Natural killer cell treated with Interleukin-12 subunit alpha and Interleukin-12 subunit beta and Interleukin-15 and Interleukin-18, amount 100 ng/mL, for 72 hours (primary cell): ENCODE data around the gene FAM13A. TPM values are rescaled to one million over a fixed set of nuclear protein-coding genes. Genes with fewer than 3 reads are reported as not detected.
A peak's percentile ranks its signal among the peaks of the same experiment; 100 is the strongest.

Experiments
- ATAC-seq, 2 donors: fragments of 150-1000 bp; cut with Tn5 transposase in 1 of 2; sonication (Bioruptor Pico), chemical (Tn5 transposase) in 1 of 2; 2 replicates each; pipeline ENCODE4 v1.10.0; 2021
- DNase-seq: peaks from one replicate; pipeline ENCODE4 v3.0.0; 2022; ENCODE audit warnings: low spot score
- H3K27ac Mint-ChIP-seq, 2 donors: 1 replicate in 1 of 2; 2 replicates in 1 of 2; pipeline ENCODE4 v1.8.0; 2022; ENCODE audit warnings: mixed read lengths in 2 of 2, mild to moderate bottlenecking in 1 of 2, moderate library complexity in 1 of 2
- H3K27me3 Mint-ChIP-seq, 2 donors: 1 replicate in 1 of 2; 2 replicates in 1 of 2; pipeline ENCODE4 v1.8.0; 2022; ENCODE audit warnings: mixed read lengths in 2 of 2
- H3K36me3 Mint-ChIP-seq: one replicate; pipeline ENCODE4 v1.8.0; 2022; ENCODE audit warnings: mixed read lengths
- H3K4me1 Mint-ChIP-seq, 2 donors: 1 replicate in 1 of 2; 2 replicates in 1 of 2; pipeline ENCODE4 v1.8.0; 2022; ENCODE audit warnings: low read depth in 2 of 2, mixed read lengths in 2 of 2, mild to moderate bottlenecking in 1 of 2
- H3K4me3 Mint-ChIP-seq: one replicate; pipeline ENCODE4 v1.8.0; 2022; ENCODE audit warnings: mixed read lengths
- H3K9me3 Mint-ChIP-seq: 2 replicates; pipeline ENCODE4 v1.8.0; 2022; ENCODE audit warnings: mixed read lengths
- total RNA-seq, 2 donors: library from RNA; stranded (reverse); gene quantifications; one replicate each; pipeline ENCODE4 v1.2.3, GENCODE V29; 2022

FAM13A gene
- total RNA-seq, 2 donors from 2014 or later: 0.73 to 2.1 TPM

GRCh38 chr4:88697588-88698329 is 359.2 kb downstream of the FAM13A start, which contains the start of gene NAP1L5:
Gene NAP1L5, minus strand, starts transcription at chr4:88697829. Its CDS starts 75 bp downstream, at chr4:88697754.
- Mint-ChIP-seq H3K9me3 (peaks cover 3% of the 10 kb centered on the region), H3K4me1 (peaks cover 11 to 18% of the 10 kb centered on the region in 2 donors), H3K27ac (peak within 1 kb of the TSS; percentile 71 to 86), H3K36me3 (no peaks in the 10 kb centered on the region), H3K4me3 (peak within 1 kb of the TSS; percentile 90), H3K27me3 (no peaks in the 10 kb centered on the region)
- peak; percentile 92 to 95 for ATAC-seq
- peak; percentile 78 for DNase-seq

GRCh38 chr4:88697141-88697540 is 359.8 kb downstream of the FAM13A start:
- Mint-ChIP-seq H3K27ac (peak overlapping the region; percentile 71 to 86), H3K36me3 (no peaks in the 10 kb centered on the region), H3K4me3 (peak overlapping the region; percentile 90), H3K9me3 (peaks cover 3% of the 10 kb centered on the region), H3K4me1 (peaks cover 11 to 18% of the 10 kb centered on the region in 2 donors), H3K27me3 (no peaks in the 10 kb centered on the region)
- DNase-seq: no peak
- peak in 1 of 2 donors; percentile 44 for ATAC-seq

DNA sequence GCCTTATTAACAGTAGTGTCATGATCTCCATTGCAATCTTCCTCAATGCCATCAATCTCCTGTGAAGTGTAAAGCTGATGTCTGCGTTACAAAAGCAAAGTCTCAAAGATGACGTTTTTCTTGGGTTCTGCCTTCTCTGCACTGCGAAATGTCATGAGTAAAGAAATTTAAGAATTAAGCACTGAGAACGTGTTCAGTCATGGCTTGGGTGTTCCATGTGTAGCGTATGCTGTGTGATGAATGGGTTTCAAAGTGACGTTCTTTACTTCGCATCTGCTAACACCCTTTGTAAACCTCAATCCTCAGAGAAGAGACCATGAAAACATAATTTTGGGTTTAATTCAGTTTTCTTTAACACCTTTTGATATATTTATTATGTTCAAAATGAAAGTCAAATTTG is 360.4 kb downstream of the FAM13A start:
- ATAC-seq: no peak
- Mint-ChIP-seq H3K4me1 (peaks cover 11 to 18% of the 10 kb centered on the region in 2 donors), H3K4me3 (peak overlapping the region; percentile 90), H3K36me3 (no peaks in the 10 kb centered on the region), H3K9me3 (peaks cover 3% of the 10 kb centered on the region), H3K27me3 (no peaks in the 10 kb centered on the region), H3K27ac (peak overlapping the region; percentile 71 to 86)
- DNase-seq: no peak

- Mint-ChIP-seq H3K9me3 (no peaks in the 10 kb centered on the region), H3K36me3 (peaks cover 5% of the 10 kb centered on the region), H3K27ac (no peak overlapping the region), H3K27me3 (no peaks in the 10 kb centered on the region), H3K4me3 (no peak overlapping the region), H3K4me1 (peaks cover 7 to 17% of the 10 kb centered on the region in 2 donors)
- no peak for DNase-seq
- ATAC-seq: no peak
Observed at GRCh38 chr4:88693792-88694191, 363.2 kb downstream of the FAM13A start.

DNA sequence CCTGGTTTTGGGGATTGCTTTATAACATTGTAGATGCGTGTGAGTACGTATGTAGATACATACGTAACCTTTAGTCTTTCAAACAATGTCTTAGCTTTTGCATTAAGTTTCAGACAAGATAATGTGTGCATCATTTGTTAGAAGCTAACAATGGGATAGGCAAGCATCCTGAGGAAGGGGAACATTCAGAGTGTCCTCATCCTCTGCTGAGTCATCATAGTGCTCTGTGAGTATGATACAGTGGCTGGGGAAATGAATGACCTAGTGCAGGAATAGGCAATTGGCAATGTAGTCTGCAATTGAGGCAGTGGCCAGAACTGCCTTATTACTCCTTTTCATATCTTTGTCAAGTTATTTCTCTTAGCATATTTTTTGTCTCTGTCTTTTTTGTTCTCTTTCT is 366.6 kb downstream of the FAM13A start:
- H3K27ac Mint-ChIP-seq: no peak overlapping the region
- H3K4me3 Mint-ChIP-seq: no peak overlapping the region
- H3K9me3 Mint-ChIP-seq: no peaks in the 10 kb centered on the region
- no peaks in the 10 kb centered on the region for H3K27me3 Mint-ChIP-seq
- H3K36me3 Mint-ChIP-seq: peaks cover 10% of the 10 kb centered on the region
- H3K4me1 Mint-ChIP-seq: peaks cover 0 to 4% of the 10 kb centered on the region in 2 donors
- no peak for ATAC-seq
- DNase-seq: no peak

GRCh38 chr4:88681209-88681608 is 375.8 kb downstream of the FAM13A start:
- DNase-seq (no peak), ATAC-seq (no peak)
- Mint-ChIP-seq H3K27ac (no peak overlapping the region), H3K4me3 (no peak overlapping the region), H3K9me3 (no peaks in the 10 kb centered on the region), H3K36me3 (peaks cover 31% of the 10 kb centered on the region), H3K27me3 (no peaks in the 10 kb centered on the region), H3K4me1 (no peaks in the 10 kb centered on the region)

Other genes starting within 250 kb of the FAM13A start
- gene TIGD2, start 54.3 kb upstream of the FAM13A start, total RNA-seq: 1 to 10 TPM; 4.9 to 5.7 TPM